Gastroesophageal sphincter (tissue), 3 donors: ENCODE results near the gene PPP4R1.

Experiments
- CTCF ChIP-seq, 4 experiments: fragments of 200-600 bp in 2 of 4; fragments of 450-650 bp in 2 of 4; sonication (generic) in 1 of 4; IDR thresholded peaks; one replicate each; pipeline ENCODE4 v1.5.1; 2017 to 2019; ENCODE audit warnings: antibody characterized with exemption in 4 of 4, mild to moderate bottlenecking in 2 of 4, moderate library complexity in 2 of 4
- POLR2A ChIP-seq, 2 donors: fragments of 450-650 bp; IDR thresholded peaks; one replicate each; pipeline ENCODE4 v1.6.1; 2017; ENCODE audit warnings: antibody characterized with exemption in 2 of 2, mild to moderate bottlenecking in 2 of 2, moderate library complexity in 1 of 2
- POLR2AphosphoS5 ChIP-seq: sonication (generic); formaldehyde crosslinking; IDR thresholded peaks from one replicate; pipeline ENCODE4 v1.6.1; 2017; ENCODE audit warnings: antibody characterized with exemption

GRCh38 chr18:9577361-9577760 is 37.0 kb downstream of the PPP4R1 start:
- no peak for TF ChIP-seq POLR2AphosphoS5
- TF ChIP-seq POLR2A (IDR thresholded peaks at IDR 0.05) = no peak
- no peak for TF ChIP-seq CTCF (IDR thresholded peaks at IDR 0.05)
